Measurements from ENCODE around the gene KIF6.
"Not testable (repeated sequence)": the region's sequence is repeated elsewhere in the genome, so short reads cannot be mapped to it uniquely, and the experiment has no call there.

DNA sequence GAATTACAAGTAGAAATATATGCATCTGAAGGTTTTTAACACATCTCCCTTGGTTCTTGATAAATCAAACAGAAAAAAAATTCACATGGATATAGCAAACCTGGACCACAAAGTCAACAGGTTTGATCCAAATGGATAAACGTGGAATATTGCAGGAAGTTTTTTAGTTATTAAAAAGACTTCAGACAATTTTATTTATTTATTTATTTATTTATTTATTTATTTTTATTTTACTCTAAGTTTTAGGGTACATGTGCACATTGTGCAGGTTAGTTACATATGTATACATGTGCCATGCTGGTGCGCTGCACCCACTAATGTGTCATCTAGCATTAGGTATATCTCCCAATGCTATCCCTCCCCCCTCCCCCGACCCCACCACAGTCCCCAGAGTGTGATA, 47.9 kb downstream of the KIF6 start:
- TF ChIP-seq, protein P1, sequence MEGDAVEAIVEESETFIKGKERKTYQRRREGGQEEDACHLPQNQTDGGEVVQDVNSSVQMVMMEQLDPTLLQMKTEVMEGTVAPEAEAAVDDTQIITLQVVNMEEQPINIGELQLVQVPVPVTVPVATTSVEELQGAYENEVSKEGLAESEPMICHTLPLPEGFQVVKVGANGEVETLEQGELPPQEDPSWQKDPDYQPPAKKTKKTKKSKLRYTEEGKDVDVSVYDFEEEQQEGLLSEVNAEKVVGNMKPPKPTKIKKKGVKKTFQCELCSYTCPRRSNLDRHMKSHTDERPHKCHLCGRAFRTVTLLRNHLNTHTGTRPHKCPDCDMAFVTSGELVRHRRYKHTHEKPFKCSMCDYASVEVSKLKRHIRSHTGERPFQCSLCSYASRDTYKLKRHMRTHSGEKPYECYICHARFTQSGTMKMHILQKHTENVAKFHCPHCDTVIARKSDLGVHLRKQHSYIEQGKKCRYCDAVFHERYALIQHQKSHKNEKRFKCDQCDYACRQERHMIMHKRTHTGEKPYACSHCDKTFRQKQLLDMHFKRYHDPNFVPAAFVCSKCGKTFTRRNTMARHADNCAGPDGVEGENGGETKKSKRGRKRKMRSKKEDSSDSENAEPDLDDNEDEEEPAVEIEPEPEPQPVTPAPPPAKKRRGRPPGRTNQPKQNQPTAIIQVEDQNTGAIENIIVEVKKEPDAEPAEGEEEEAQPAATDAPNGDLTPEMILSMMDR (IDR thresholded peaks at IDR 0.05): not testable (repeated sequence)
- TF ChIP-seq POLR2A, POLR2AphosphoS5, EP300 (IDR thresholded peaks at IDR 0.05): not testable (repeated sequence)

Data from gastroesophageal sphincter (tissue), 3 donors.